Hematopoietic multipotent progenitor cell (in vitro differentiated cells): ENCODE data around the gene TBX15. TPM values are rescaled to one million over a fixed set of nuclear protein-coding genes. Genes with fewer than 3 reads are reported as not detected.
"Not testable (repeated sequence)": the region's sequence is repeated elsewhere in the genome, so short reads cannot be mapped to it uniquely, and the experiment has no call there.

Experiments
- DNase-seq, 3 donors: peaks; one replicate each; pipeline ENCODE4 v3.0.0-alpha.2; 2011 to 2015; ENCODE audit warnings: low read depth in 2 of 3, low spot score in 2 of 3
- total RNA-seq: library from RNA; depleted of rRNA; stranded (reverse); fragments of >200 nt; gene quantifications from one replicate; pipeline ENCODE4 v1.2.3, GENCODE V29; 2012

Gene TBX15
- total RNA-seq, 1 donor: under 0.01 TPM

GRCh38 chr1:118960567-118961136 lies 27.5 kb downstream of the TBX15 start:
- DNase-seq: no peak

GRCh38 chr1:118960026-118960561 lies 28.0 kb downstream of the TBX15 start:
- DNase-seq: peak in 1 of 3 donors; percentile 53

DNA sequence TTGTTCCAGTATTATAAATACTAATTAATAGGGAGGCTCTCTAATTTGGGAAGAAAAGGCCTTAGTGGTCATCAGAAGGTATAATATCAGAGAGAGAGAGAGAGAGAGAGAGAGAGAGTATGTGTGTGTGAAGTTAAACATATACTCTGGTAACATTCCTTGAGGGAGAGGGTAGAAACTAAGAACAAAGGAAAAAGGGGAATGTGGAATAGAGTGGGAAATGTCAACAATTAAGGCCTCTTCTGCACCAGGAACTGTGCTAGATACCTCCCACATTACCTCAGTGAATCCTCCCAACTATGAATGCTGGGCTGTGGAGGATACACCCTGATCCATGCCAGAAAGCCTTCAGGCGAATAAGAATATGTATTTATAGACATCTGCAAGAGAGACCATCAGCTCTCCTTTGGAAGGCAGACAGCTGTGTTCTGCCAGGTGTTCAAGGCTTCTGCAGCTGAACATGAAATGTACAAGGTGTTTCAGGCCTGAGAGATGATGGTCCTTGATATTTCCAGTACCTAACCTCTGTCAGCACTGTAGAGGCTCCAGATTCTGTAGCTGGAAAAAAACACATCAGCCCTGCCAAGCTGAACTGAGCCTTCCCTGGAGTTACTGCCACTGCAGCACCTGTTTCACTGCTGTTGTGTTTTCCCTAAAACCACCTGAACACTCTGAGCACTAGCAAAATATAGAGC lies 29.1 kb downstream of the TBX15 start:
- no peak for DNase-seq

GRCh38 chr1:118958140-118958539 lies 30.0 kb downstream of the TBX15 start:
- DNase-seq: no peak

DNA sequence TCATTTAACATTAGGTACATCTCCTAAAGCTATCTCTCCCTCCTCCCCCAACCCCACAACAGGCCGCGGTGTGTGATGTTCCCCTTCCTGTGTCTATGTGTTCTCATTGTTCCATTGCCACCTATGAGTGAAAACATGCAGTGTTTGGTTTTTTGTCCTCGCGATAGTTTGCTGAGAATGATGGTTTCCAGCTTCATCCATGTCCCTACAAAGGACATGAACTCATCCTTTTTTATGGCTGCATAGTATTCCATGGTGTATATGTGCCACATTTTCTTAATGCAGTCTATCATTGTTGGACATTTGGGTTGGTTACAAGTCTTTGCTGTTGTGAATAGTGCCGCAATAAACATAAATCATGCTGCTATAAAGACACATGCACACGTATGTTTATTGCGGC lies 30.6 kb downstream of the TBX15 start:
- not testable (repeated sequence) for DNase-seq

DNA sequence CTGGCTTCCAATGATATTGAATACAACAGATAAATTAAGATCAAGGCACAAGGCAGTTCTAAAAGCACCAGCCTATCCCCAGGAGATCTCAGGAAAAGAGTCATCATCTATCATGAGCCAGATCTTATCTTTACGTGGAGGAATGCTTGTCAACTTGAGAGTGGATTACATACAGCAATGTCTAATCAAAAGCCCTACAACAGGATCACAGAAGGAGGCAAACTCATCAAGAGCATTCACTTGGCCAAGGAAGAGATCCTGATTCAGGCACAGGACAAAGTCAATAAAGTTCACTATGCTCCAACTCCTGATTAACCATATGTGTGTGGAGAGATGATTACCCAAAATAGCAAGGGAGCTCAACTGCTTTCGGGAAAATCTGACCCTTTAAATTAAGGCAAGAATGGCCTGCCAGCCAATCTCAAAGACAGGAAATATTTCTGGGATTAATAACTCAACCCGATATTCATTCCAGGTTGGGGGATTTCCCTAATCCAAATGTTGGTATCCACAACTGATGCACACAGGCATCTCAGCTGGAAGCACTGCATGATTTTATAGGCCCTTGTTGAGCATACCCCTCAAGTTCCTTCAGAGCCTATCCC lies 33.7 kb downstream of the TBX15 start:
- no peak for DNase-seq

GRCh38 chr1:118951270-118951936 lies 36.7 kb downstream of the TBX15 start:
- DNase-seq: no peak

GRCh38 chr1:118949315-118949714 lies 38.8 kb downstream of the TBX15 start:
- no peak for DNase-seq

DNA sequence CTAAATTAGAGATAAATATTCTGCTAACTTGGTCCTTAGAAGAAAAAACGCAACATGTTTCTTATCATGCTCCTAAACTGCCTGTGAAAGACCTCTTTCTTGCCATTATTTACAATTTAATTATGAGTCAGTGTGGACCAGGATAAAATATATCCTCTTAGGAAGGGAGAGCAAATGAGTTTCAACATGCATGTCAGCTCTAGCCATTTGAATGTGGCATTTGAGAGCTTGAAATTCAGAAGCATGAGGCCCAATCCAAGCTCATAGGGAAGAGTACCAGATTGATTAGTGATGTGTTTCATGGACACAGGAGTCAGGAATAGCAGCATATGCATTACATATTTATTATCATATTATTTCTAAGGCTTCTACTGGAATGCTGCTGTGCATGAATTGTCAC lies 39.3 kb downstream of the TBX15 start:
- no peak for DNase-seq

GRCh38 chr1:118948351-118948750 lies 39.8 kb downstream of the TBX15 start:
- DNase-seq: no peak

DNA sequence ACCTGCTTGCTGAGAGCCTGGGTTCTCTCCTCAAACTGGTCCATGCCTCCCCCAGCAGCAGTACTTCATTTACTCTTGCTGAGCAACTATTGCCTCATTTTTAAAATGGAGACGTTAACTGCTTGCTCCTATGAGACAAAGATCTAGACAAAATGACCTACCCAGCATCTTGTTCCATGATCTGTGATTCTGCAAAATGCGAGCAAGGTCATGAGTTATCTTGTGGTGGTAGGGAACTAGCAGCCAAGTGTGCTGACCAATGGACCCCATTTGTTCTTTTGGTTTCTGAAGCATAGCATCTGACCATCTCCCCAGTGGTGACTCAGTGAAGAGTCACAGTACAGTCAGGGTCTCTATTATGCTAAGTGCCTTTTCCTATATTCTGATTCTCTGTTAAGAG lies 40.4 kb downstream of the TBX15 start:
- no peak for DNase-seq

DNA sequence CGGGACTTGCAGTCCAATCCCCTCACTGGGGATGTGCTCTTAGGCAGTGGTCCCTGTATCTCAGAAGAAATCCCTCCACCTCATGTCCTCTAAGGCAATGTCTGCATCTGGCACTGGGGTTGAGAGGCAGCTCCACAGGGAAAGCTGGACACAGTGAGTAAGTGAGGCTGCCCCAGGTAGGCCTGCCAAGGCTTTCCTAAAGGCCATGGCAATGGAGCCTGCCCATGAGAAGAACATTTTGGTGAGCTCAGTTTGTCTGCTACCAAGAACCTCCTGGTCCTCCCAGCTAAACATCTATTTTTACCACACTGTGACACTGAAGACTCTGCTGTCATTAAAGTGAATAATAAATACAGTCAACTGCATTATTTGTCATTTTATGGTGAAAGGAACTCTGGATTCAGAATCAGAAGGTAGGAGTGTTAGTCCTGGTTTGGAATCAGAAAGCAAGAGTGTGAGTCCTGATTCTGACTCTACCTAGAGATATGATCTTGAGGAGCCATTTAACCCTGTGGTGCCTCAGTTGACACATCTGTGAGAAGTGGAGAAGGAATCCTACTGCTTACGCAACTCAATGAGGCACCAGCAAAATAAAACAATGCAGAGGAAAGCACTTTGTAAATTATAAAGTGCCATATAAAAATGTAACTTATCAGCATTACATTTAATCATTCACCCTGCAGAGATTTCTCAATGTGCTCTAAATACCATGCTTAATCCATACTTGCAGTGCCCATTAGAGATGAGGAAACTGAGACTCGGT lies 41.0 kb downstream of the TBX15 start:
- DNase-seq: no peak

DNA sequence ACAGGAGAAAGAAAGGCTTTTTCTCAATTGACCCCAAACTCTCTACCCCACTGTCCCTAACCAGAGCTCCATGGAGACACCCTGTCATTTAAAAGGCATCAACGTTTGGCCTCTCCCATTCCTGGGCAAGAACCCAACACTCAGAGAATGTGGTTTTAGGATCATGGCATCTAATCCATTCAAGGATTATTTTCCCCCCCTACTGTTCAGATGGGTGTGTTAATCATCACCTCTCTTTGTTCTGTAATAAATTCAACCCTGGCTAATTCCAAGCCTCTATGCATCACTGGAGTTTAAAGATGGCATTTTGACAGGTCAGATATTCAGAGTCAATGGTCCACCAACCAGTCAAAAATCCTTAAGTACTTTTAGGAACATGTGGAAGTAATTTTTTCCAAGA lies 42.7 kb downstream of the TBX15 start:
- DNase-seq: no peak

DNA sequence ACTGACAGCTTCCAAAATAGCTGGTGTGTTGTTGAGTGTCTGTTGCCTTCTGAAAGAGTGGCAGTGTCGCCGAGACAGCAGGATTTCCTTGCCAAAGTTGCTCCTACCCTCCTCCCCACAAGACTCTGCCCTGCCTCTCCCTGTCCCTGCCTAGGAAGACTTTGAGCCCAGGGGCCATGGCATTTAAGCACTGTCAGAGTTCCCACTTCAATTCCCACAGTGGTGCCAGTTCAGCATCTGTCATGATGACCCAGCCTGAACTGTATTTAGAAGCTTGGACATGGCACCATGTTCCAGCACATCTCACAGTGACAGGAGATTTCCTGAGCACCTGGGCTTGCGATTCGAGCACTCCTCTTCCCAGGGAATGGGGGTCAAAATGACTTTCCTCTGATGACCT lies 43.6 kb downstream of the TBX15 start:
- DNase-seq: no peak

GRCh38 chr1:118944133-118944532 lies 44.0 kb downstream of the TBX15 start:
- no peak for DNase-seq

GRCh38 chr1:118940957-118941356 lies 47.2 kb downstream of the TBX15 start:
- no peak for DNase-seq

DNA sequence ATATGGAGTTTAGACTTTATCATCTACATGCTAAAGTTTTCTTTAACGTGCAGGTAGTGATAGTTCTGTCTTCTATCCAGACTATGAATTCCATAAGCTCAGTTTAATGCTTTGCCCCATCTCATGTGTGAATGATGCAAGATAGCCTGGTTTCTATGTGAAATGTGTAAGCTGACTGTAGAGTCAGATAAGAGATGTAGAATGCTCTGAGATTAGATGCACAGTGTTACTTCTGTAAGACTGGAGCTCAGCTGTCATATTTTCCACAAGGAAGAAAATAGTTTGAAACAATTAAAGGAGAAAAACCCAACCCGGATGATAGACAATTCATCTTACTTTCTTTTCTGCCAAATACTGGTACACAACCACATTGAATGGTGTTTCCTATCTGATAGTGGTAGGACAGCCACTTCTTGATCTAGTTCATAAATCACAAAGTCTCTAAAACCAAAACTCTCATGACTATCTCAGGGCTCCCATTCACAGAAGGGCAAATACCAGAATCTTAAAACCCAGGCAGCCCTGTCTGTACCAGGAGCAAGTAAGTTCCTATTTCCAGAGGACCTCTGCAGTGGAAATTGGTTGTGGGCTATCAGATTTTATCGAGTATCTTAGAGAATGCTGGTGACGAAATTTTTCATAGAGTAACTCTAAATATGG lies 50.6 kb downstream of the TBX15 start:
- DNase-seq: peak in 2 of 3 donors; percentile 15 to 81

GRCh38 chr1:118934706-118935105 lies 53.4 kb downstream of the TBX15 start:
- no peak for DNase-seq

DNA sequence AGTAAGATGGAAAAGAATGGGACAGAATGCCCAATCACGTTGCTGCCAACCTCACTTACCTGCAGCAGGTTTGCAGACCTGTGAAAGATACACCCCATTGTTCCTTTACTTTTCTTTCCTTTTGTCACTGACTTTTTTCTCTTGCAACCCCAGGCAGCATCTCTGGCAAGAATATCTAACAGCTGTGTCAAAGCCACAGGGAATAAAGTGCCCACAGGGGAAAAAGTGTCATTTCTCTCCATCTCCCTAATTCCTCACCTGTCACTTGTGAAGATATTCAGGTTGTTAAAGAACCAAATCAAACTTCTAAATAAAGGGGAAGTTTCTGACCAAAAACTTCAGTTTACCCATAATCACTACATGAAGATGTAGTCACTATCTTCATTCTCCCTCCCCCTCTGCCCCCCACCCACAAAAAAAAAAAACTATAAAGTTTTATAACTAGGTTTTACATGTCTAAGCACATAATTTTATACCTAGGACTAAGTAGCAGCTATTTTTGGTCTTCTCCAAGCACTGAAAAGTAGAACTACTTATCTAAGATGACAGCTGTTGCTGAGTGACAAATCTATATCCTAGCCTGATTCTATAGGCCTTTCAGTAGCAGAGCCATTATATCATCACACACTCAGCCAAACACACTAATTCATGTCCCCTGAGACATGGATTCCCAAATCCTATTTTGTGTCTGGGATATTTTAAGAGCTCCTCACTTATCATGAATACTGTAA lies 54.9 kb downstream of the TBX15 start:
- no peak for DNase-seq

DNA sequence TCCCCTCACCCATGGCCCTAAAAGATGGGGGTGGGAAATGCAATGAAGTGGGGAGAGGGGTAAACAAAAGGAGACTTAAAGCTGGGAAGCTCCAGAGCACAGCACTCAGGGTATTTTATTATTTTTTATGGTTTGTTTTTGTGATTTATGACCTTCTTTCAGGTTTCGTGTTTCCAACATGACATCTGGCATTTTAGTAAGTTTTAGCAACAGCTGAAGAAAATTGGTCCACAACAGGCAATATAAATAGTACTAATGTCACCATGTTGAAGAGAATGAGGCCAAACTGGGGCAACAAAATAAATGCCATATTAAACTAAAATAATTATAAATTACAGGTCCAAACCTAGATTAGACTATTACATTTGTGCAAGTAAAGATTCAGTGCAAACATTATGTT lies 56.3 kb downstream of the TBX15 start:
- DNase-seq: no peak
